HG03457 (cell line): ENCODE data around the gene SWI5.
A peak's percentile ranks its signal among the peaks of the same experiment; 100 is the strongest.

Experiments used
- ATAC-seq: cut with Tn5 transposase; IDR thresholded peaks from one replicate; pipeline ENCODE4 v1.9.1; 2021; ENCODE audit warnings: moderate number of reproducible peaks; ENCODE audit not compliant: unreplicated experiment

Gene SWI5

DNA sequence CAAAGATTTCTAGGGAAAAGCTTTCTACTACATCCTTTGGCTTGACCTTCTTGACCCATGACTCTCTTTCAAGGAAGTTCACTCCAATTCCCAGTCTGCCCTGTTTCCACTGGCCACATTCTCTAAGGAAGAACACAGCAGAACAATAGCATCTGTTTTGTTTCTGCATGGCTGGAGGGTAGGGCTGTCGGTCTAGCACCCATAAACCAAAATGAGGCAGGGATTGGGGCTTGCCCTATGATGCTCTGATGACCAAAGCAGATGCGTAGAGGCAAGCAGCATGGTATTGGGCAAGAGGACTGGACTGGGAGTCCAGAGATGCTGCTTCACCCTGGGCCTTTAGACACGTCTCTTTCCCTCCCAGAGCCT lies 24.4 kb upstream of the SWI5 start:
- ATAC-seq, result no peak

DNA sequence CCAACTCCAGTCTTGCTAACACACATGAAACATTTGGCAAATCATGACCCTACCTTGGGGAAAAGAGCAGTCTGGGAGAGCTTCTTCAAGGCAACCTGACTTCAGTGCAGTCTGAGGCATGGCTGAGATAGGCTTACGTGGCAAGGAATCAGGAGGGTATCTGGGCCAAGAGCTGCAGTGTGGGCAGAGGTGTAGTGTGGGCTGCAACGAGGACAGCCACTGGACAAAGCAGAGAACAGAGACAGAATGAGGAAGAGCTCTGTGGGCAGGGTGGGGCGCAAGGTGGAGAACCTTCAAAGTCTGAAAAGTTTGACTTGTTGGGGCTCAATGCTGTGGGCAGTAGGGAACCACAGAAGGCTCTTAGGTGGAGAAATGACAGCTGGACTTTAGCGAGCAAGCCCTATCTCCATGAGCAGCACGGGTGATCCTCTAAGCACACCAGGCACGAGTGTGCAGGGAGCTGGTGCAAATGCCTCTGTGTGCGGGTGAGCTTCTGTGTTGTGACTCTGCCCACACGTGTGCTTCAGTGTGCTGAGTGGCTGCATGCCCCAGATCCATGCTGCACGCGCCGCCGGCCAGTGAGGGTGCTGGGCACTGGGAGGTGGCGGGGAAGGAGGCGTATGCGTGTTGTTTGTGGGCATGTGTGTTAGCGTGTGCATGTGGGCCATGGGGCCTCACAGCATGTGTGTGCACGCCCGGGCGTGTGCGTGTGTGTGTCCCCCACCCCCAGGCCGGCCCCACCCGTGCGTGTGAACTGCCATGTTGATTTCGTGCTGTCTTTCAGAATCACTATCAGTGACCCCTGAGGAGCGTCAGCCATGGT lies 23.5 kb upstream of the SWI5 start:
- no peak for ATAC-seq

DNA sequence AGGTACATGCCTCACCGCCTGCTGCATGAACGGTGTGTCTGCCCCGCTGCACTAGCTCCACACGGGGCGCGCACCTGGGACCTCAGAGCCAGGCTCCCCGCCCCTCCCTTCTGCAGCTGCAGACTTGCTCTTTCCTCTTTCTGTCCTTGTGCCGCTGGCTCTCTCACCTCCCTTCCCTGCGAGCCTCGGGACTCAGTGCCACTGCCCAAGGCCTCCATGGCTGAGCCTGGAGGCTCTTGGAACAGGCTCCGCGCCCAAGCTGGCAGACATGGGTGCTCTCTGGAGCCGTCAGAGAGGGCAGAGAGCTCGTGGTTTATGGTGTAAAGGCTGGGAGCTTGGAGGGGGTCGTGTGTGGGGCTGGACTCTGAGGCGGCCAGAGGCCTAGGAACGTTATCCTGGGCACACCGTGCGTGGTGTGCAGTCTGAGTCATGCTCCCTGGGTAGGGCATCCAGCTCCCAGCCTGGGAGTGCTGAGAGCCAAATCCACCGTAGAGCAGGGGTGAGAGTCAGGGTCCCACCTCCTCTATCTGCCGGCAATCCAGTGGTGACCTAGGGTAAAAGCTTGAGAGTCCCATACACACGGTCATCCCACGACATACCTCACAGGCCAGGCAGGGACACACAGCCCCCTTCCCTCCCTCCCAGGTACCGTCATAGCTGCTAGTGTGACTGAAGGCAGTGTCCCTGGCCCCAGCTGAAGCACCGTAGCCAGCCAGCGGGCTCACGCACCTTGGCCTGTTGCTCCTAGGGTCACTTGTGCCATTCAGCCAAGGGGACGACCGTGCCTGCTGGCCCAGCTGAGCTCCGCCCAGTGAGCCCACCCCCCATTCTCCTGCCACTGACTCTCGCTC lies 22.7 kb upstream of the SWI5 start:
- no peak for ATAC-seq

DNA sequence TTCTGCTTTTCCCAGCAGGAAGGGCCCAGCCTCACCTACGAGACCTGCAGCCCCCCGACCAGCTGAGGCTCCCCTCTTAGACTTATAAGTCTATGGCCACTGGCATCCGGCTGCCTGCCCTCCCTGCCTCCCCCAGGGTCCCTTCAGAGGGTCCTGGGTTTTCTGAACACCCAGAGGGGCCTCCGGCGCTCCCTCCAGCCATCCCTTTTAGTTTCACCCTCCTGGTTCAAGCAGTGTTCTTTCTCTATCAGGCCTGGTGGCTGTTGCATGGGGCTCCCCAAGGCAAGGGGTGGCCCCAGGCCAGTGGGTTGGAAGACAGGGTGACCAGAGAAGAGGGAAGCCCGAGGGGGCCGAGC lies 22.1 kb upstream of the SWI5 start:
- no peak for ATAC-seq

DNA sequence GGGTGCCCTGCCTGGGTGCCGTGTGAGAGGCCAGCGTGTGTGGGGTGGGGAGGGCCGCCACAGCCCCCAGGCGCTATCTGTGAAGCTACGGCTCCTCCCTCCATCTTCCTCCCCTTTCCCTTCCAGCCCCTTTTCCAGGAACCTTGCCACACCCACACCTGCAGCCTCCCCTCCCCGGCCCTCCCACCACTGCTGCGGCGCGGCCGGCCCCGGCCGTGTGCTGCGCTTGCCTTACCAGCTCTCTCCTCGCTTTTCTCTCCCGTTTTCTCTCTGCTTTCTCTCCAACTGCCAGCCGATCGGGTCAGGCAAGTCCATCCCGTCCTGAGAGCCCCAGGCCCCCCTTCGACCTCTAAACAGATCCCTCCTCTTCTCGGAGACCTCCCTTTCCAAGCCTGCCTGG lies 21.7 kb upstream of the SWI5 start:
- ATAC-seq, result no peak

DNA sequence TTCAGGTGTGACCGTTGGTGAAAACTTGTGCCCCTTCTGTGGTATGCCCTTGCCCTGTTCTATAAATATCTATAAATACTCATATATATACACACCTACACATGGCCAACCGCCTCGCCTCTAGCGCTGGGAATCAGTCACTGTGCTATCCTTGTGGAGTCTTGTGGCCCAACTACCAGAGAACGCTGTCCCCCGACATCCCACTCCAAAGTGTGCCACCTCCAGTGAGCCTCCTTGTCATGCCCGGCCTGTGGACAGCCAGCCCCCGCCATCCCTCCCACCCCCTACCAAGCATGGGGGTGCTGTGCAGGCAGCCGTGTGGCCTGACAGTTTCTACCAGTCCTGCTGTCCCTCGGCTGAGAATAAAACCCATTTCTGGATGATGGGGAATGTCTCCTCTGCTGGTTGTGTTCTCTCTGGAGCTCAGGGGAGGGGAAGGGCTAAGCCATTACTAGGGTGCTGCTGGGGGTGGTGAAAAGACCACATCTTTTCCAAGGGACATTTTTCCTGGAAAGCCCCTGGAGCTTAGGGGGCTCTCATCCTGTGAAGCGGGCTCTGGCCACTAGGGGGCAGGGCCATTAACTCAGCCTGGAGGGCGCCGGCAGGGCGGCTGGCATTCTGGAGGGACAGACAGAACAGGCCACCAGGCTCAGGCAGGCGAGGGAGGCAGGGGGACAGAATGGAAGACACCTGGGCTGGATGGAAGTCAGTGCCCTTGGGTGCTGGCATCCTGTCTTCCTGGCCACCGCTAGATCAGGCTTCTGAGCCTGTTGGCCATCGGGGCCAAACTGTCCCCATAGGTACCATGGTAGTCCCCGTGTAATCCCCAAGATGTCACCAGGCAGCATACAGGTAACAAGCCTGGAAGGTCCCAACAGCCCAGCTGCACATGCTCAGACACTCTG lies 21.0 kb upstream of the SWI5 start:
- no peak for ATAC-seq

DNA sequence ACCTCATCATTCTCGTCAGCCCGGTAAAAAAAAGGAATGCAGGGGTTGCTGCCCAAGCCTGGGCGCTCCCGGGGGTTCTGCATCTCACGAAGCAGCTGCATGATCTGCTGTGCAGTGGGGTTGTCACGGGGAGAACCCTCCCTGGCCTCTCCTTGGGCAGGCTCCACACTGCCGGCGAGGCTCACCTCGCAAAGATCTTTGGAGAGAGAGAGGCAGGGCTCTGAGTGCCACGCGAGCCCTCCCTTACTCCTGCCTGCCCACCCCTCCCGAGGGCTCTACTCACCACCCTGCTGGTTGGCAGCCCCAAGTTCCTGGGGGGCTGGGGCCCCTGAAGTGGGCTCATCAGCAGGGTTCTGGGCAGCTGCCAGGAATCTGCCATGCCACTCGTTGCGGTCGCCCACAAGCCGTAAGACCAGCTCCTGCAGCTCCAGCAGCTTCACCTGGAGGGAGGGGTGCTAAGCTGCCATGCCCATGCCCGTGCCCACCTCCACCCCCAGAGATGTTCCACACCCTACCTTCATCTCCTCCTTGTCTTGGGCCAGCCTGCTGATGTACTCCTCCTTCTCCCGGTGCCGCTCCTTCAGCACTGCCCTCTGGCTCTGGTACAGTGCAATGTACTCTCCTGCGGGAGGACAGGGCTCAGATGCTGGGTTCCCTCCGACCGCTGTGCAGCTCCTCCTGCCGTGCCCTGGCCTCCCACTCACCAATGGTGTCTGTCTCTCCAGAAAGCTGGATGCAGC lies 18.8 kb upstream of the SWI5 start:
- no peak for ATAC-seq

DNA sequence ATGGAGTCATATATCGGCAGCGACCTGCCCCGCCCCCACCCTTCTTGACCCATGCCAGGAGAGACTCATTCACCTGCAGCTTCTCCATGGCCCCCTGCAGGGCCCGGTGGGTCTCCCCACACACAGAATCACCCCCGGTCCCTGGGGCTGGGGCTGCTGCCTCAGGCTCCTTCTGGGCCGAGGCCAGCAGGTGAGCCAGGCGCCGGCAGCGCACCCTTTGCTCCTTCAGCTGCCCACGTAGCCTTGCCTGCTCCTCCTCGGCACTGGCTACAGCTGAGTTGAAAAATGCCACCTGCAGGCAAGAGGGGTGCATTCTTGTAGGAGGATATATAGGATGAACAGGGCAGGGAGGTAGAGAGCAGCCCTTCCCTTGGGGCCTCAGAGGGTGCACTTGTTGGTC lies 18.2 kb upstream of the SWI5 start:
- no peak for ATAC-seq

DNA sequence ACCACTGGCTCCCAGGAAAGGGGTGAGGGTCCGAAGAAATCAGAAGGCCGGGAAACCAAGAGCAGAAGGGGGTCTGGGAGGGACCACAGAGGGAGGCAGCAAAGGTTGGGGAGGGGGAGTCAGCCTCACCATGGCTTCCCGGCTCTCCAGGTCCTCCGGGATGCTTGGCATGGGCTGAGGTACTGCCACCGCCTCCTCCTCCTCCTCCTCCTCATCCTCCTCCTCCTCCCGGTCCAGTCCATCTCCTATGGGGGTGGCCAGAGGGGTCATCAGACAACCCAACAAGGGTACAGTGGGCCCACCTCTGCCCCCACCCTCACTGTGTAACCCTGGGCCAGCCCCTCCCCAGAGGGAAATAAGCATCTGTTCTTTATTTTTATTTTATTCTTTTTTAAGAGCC lies 17.8 kb upstream of the SWI5 start:
- ATAC-seq, result no peak

DNA sequence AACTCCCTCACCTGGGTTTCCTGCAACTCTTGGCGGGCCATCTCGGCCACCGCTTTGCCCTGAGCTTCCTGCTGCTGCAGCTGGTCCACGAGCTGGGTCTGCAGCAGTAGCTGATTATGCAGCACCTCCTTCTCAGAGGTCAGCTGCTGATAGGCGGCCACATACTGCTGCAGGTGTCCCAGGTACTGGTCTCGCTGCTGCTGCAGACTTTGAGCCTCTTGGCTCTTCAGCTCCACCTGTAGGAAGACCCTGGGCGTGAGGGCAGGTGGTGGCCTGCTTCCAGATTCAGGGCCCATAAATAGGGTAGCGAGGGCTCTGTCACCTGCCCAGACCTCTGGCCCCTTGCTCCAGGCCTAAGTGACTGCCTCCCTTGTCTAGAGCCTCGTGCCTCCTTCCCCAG lies 16.9 kb upstream of the SWI5 start:
- no peak for ATAC-seq

DNA sequence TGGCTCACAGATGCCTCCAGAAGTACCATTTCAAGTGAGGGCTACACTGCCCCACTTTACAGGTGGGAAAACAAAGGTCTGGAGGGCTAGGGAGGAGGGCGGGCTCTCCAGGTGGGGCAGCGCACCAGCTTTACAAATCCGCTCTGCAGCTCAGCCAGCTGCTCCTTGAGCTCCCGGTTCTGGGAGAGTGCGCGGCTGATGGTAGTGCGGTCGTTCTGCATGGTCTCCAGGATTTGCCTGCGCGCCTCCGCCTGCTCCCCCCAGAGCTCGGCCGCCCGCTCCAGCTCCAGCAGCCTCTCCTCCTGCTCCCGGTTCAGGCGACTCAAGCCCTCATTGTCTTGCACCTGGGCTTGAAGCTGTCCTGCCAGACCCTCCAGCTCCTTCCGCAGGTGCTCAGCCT lies 15.7 kb upstream of the SWI5 start:
- no peak for ATAC-seq

DNA sequence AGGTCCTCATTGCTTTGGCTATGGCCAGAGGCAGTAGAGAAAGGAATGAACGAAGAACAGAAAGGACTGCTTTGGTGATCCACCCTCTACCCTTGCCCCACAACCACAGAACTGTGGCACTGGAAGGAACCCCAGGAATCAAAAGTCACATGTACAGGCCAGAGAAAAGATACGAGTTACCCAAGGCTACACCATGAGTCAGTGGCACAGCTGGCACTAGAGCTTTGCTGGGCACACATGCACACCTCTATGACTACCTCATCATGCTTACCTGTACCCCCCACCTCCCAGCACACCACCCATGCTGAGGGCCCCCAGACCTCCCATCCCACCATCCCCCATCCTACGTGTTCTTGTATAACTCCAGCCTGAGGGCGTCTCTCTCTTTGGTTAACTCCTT lies 13.4 kb upstream of the SWI5 start:
- no peak for ATAC-seq

DNA sequence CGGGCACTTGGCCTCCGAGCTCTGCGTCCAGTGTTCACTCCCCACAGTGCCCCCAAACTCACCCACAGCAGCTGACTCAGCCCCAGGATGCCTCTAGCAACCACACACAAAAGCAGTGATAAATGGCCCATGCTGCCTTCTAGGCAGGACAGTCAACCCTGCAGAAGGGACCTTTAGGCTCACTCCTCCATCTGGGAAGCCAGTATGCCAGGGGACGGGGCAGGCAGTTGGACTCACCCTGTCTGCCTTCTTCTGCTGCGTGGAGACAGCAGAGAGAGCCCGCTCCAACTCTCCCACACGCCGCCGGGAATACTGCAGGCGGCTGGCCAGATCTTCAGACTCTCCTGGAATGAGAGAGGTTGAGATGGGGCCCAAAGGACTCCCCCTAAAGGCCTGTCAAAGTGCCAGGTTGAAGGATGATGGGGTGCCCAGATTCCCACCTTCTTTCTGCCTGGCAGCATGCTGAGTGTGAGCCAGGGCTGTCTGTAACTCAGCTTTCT lies 10.7 kb upstream of the SWI5 start:
- no peak for ATAC-seq

DNA sequence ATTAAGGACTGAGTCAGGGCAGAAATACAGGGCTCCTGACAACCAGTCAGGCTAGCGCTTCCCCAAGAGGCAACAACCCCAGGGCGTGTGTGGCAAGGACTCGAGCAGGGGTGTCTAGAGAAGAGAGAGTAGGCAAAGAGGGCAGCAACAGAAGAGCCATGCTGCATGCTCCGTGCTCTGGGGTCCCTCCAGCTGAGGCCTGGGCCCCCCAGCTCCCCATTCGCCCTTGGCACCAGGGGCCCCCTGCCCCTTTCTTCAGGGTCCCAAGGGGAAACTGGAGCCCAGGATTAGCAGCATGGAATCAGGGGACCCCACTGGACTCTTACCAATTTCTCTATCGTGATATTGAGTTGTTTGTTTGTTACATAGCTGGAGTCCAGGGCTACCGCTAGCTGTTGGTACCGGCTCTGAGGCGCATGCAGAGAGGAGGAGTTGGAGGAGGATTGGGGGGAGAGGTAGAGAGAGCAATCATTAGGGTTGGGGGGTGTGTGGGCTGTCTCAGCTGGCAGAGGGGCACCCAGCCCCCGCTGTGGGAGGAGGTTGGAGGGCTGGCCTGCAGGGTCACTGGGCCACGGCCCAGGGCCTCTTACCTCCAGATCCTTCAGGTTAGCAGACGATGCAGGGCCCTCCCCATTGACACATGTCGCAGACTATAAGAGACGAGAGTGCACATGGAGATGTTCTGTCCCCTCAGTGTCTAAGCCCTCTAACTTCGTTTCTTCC lies 9.0 kb upstream of the SWI5 start:
- ATAC-seq, result no peak

DNA sequence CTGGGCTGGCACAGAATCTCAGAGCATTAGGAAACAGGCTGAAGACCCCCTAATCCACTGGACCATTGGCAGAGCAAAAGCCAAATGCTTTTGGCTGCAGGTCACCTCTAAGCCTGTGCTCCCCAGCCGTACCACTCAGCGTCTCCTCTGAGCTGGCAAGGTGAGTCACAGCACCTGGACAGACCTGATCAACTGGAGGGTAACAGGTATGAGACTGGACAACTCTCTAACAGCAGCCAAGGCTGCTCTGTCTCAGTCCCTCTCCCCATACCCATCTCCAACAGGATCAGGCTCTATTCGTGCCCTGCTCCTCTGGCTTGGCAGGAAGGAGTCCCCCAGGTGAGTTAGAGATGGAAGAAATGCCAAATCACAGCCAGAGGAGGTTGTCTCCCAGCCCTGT lies 5.0 kb upstream of the SWI5 start:
- no peak for ATAC-seq

DNA sequence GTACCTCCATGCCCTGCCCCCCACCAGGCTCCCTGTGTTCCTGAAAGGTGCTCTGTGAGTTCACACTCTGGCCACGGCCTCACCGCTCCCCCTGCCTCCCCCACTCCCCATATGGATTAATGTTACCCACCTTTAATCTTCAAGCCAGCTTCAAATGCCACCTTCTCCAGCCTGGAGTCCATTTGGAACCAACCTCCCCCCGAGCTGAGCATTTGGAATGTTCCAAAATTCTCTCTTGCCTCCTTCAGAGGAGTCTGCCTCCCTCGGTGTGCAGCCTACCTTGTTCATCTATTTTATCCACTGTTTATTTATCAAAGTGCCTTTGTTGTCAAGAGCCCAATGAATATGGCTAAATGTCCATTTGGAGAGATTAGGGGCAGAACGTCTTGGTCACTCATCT lies 4.6 kb upstream of the SWI5 start:
- no peak for ATAC-seq

DNA sequence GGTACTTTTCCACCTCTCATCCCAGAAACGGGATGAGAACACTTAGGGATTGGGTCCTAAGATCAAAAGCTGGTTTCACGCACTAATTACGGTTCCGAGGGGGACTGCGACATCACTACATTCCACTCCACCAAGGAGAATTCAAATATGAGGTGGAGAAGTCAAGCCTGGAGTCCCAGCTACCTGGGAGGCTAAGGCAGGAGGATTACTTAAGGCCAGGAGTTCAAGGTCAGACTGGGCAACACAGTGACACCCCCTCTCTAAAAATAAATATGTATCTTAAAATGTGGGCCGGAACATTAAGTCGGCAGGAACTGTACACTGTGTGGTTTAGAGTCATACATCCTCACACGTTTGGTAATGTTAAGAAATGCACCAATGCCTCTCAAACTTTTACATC lies 1.8 kb upstream of the SWI5 start:
- no peak for ATAC-seq

DNA sequence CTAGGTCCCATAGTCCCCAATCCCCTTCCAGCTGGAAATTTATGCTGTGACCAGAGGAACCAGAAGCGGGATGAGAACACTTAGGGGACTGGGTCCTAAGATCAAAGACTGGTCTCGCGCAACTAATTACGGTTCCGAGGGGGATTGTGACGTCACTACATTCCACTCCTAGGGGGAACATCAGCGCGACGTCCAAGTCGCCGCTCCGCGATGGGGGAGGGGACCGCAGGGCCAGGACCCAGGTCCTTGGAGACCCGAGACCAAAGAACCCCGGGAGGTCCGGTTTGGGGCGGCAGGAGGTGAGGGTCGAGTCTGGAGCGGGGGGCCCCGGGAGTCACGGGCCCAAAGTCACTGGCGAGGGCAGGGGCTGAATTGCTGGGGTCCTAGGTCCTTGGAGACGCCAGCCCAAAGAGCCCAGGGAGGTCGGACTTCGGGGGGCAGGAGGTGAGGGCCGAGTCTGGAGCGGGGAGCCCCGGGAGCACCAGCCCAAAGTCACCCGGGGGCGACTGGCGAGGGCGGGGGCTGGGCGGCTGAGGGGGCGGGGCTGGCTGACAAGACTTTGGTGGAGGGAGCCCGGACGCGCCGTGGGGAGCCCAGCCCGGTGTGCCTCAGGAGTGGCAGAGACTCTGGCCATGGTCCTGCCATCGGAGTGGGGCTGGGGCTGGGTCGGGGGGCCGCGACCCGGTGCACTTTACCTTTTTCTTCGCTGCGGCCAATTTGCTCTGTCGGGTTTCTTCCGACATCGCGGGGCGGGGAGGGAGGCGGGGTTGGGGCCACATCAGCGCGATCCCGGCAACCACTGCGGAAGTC lies 673 bp upstream of the SWI5 start, which contains the start of gene GOLGA2:
Gene GOLGA2 (minus strand): TSS at position 810 of the 810 bp plus-strand sequence. CDS start 31 bp downstream, at position 779.
- peak; percentile 32 for ATAC-seq
